Adipose tissue (tissue), 3 donors: Measurements from ENCODE around the gene TMEM254. TPM values are rescaled to one million over a fixed set of nuclear protein-coding genes. Genes with fewer than 3 reads are reported as not detected.
"Not testable (repeated sequence)": the region's sequence is repeated elsewhere in the genome, so short reads cannot be mapped to it uniquely, and the experiment has no call there.

ENCODE experiments used
- H3K27ac ChIP-seq: one replicate; pipeline ENCODE4 v1.5.1; 2013; ENCODE audit warnings: low read depth, low read length
- WGBS, 3 donors: extraction: QIAGEN DNeasy Blood & Tissue Kit; methylation state at CpG; one replicate each; pipeline ENCODE4 v1.1.7; 2013; 5-methylcytosine and 5-hydroxymethylcytosine counted together
- polyA plus RNA-seq, 3 donors: library from polyadenylated mRNA; stranded (reverse); fragments of 200-250 nt; gene quantifications; one replicate each; pipeline ENCODE4 v1.2.3, GENCODE V29; 2013
- donor health status: healthy with polysubstance abuse.
- donor health status: Bipolar disorder and iron deficiency.
- donor health status: healthy.

TMEM254 gene
- polyA plus RNA-seq, 3 donors = 9.2 to 15.1 (median 9.8) TPM

DNA sequence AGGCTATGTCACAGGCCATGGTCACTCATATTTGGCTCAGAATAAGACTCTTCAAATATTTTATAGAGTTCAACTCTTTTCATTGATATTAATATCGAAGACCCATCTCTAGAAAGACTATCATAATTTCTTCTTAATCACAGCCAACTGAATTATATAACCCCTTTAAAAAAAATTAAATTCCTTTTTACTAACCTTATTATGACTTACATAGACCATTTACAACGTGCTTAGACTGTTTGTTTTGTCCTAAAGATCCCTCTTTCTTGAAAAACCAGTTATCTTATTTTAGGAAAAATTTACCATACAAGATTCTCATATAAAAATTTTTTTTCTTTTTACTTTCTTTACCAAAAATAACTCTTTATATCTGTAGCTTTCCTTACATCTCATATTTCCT lies 10.2 kb upstream of the TMEM254 start:
- no peak overlapping the region for H3K27ac ChIP-seq
- WGBS, 3 donors = 63 to 81% (median 72%) methylated on average over 2 of the region's 2 CpGs

DNA sequence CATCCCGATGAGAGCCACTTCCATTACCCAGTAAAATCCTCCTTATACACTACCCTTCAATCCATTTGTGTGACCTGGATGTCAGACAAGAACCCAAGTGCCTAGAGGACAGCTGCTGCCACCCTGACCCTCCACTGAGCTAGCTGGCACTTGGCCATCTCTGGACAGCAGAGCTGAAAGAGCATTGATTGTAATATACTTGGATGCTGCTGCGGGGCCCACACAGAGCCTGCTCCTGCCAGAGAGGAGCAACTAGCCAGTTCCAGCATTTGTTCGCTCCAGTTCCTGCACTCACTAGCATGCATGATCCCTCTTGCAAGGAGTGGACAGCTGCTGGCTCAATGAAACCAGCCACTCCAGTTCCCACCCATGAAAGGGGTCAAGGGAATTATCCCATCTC lies 8.4 kb upstream of the TMEM254 start:
- H3K27ac ChIP-seq = no peak overlapping the region
- 66 to 88% (median 76%) methylated on average over 3 of the region's 3 CpGs for WGBS, 3 donors

DNA sequence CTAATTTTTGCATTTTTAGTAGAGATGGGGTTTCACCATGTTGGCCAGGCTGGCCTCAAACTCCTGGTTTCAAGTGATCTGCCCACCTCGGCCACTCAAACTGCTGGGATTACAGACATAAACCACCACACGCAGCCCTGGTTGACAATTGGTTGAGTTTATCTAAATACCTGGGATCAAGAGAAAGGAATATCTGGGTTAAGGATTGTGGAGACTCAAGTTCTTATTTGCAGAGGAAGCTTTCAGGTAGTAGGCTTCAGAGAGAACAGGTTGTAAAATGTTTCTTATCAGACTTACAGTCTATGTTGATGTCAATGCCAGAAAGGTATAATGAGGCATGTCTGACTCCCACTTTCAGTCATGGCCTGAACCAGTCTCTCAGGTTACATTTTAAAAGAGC lies 5.9 kb upstream of the TMEM254 start:
- WGBS, 3 donors = 89 to 92% (median 91%) methylated on average over 2 of the region's 2 CpGs
- H3K27ac ChIP-seq = no peak overlapping the region

DNA sequence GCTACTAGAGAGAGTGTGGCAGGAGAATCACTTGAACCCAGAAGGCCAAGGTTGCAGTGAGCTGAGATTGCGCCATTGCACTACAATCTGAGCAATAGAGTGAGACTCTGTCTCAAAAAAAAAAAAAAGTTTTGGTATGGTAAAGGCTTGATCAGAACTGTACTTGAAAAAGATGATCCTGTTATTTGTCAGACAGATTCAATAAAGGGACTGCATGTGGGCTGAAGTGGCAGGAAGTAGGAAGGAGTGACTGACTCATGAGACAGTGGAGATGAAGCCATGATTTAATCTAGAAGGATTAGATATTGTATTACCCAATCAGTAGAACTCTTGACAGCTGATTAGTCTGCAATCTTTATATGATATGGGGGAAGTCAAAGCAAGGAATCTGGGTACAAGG lies 2.7 kb upstream of the TMEM254 start:
- no peak overlapping the region for H3K27ac ChIP-seq
- WGBS, 3 donors = 88 to 98% (median 90%) methylated on average over 1 of the region's 1 CpG

DNA sequence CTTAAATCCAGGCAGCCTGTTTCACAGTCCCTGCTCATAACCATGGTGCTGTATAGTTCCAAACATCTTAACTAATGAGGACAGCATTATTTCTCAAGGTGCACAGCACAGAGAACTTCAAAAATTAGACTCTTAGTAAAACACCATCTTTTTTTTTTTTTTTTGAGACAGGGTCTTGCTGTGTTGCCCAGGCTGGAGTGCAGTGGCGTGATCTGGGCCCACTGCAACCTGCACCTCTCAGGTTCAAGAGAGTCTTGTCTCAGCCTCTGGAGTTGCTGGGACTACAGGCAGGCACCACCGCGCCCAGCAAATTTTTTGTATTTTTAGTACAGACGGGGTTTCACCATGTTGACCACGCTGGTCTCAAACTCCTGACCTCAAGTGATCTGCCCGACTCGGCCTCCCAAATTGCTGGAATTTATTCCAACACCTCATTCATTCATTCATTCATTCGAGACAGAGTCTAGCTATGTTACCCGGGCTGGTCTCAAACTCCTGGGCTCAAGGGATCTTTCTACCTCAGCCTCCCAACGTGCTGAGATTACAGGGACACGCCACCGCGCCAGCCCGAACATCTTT lies 507 bp upstream of the TMEM254 start:
- H3K27ac ChIP-seq = no peak overlapping the region
- 32 to 42% (median 35%) methylated on average over 14 of the region's 14 CpGs for WGBS, 3 donors

DNA sequence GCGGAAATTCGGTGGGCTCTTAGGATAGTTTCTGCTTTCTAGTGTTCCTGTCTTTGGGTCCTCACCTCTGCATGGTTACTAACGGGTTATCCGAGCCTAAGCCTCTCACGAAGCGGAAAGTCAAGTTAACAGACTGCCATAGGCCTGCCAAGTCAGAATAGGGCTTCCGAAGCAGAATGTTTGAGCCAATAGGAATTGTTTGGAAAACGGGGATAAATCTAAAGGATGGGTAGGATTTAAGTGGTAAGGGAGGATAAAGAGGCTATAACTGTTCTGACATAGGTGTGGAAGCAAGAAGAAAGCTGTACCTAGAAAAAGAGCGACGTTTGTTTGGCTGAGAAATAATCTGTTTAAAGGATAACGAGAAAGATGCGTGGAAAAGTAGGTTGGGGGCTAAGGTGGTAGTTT lies 851 bp downstream of the TMEM254 start:
- 2 to 7% (median 4%) methylated on average over 12 of the region's 12 CpGs for WGBS, 3 donors
- H3K27ac ChIP-seq = no peak overlapping the region

DNA sequence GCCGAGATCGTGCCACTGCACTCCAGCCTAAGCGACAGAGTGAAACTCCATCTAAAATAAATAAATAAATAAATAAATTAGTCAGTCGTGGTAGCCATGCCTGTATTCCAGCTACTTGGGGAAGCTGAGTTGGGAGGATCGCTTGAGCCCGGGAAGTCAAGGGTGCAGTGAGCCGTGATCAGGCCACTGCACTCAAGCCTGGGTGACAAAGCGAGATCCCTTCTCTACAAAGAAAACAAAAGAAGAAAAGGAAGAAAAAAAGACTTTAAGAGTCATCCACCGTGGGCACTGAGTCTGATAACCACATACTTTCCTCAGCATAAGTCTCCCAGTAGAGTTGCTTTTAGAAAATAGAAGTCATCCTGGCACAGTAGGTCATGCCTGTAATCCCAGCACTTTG lies 2.6 kb downstream of the TMEM254 start:
- WGBS, 3 donors = 86 to 96% (median 91%) methylated on average over 9 of the region's 9 CpGs
- H3K27ac ChIP-seq = no peak overlapping the region

DNA sequence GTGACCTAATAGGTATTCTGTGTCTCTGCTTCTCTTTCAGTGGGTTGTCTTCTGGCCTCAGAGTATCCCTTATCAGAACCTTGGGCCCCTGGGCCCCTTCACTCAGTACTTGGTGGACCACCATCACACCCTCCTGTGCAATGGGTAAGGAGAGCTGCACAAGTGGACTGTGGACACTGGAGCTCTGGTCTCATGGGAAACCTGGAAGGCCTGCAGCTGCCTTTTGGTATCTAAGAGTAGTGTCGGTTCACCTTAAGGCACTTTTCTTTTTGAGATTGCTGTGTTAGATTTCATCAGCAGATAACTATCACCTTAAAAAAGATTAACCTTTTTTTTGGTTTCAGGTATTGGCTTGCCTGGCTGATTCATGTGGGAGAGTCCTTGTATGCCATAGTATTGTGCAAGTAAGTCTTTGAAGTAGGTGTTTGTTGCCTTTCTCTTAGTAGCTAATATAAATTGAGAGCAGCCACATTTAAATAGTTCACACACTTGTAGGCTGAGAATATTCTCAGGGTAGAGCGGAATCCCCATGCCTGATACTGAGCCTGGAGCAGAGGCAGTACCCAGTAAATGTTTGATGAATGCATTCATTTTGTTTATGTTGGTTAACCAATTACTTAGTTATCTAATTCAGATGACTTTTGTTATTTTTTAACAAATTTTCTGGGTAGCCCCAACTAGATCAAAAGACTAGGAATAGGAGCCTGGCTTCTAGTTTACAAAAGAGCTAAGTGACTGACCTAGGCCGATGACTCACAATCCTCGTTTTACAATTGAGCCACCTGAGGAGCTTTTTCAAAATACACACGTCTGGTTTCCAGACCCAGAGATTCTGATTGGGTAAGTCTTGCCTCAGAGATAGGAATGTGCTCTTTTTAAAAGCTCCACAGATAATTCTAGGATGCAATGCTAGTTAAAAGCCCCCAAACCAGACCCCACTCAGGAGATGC lies 3.6 kb downstream of the TMEM254 start:
- 59 to 77% (median 76%) methylated on average over 5 of the region's 5 CpGs for WGBS, 3 donors
- no peak overlapping the region for H3K27ac ChIP-seq

DNA sequence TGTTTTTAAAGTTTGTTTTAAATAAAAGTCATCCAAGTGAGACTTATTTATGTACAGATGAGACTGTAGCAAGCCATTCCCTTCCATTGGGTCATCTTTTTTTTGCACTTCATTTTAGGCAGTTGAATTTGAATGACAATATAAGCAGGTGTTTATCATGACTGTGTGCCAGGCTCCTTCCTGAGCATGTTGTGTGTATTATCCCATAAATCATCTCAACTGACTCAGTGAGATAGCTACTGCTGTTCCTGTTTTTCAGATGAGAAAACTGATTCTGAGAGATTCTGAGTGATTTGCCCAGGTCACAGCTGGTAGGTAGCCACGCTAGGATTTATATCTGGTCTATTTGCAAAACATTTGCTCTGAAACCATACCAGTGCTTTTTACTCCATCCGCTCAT lies 11.7 kb downstream of the TMEM254 start:
- no peak overlapping the region for H3K27ac ChIP-seq
- 61 to 78% (median 77%) methylated on average over 2 of the region's 2 CpGs for WGBS, 3 donors

DNA sequence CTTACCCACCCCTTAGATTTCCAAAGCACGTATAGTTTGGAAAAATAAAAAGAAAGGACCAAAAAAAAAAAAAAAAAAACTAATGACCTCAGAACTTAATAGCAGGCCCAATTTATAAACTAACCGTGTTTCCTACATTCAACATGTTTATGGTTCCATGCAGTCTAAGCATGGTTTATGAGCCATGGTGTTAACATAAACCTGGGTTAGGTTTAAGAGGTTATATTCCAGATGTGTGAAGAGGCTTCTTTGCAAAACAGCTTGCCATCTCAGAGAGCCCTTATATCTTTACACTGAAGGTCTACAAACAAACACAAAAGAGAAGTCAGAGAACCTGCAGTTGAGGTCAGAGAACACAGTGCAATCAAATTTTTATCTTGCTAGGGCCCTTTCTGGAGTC lies 15.8 kb downstream of the TMEM254 start:
- WGBS, 3 donors = 70 to 82% (median 80%) methylated on average over 2 of the region's 2 CpGs
- no peak overlapping the region for H3K27ac ChIP-seq

DNA sequence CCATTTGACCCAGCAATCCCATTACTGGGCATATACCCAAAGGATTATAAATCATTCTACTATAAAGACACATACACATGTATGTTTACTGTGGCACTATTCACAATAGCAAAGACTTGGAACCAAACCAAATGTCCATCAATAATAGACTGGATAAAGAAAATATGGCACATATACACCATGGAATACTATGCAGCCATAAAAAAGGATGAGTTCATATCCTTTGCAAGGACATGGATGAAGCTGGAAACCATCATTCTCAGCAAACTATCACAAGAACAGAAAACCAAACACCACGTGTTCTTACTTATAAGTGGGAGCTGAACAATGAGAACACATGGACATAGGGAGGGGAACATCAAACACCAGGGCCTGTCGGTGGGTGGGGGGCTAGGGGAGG lies 19.8 kb downstream of the TMEM254 start:
- not testable (repeated sequence) for H3K27ac ChIP-seq
- WGBS, 3 donors = 80 to 91% (median 91%) methylated on average over 2 of the region's 2 CpGs

DNA sequence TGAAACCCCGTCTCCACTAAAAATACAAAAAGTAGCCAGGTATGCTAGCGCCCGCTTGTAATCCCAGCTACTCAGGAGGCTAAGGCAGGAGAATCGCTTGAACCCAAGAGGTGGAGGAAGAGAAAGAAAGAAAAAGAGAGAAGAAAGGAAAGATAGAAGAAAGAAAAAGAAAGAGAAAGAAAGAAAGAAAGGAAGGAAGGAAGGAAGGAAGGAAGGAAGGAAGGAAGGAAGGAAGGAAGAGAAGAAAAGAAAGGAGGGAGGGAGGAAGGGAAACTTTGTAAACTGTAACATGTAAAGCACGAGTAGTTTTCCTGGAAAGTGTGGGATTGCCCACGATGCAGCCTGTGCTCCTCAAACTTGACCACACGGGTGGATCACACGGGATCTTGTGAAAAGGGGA lies 20.8 kb downstream of the TMEM254 start:
- not testable (repeated sequence) for H3K27ac ChIP-seq
- WGBS, 3 donors = 81 to 85% (median 82%) methylated on average over 8 of the region's 8 CpGs

DNA sequence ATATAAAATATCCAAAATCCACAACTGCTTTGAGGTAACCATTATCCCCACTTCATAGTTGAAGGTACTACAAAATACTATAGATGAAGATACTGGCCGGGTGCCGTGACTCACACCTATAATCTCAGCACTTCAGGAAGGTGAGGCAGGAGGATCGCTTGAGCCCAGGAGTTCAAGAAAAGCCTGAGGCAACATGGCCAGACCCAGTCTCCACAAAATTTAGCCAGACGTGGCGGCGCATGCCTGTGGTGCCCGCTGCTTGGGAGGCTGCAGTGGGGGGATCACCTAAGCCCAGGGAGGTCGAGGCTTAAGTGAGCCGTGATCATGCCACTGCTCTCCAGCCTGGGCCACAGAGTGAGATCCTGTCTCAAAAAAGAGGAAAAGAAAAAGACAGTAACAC lies 21.7 kb downstream of the TMEM254 start:
- no peak overlapping the region for H3K27ac ChIP-seq
- 93 to 97% (median 94%) methylated on average over 9 of the region's 9 CpGs for WGBS, 3 donors

DNA sequence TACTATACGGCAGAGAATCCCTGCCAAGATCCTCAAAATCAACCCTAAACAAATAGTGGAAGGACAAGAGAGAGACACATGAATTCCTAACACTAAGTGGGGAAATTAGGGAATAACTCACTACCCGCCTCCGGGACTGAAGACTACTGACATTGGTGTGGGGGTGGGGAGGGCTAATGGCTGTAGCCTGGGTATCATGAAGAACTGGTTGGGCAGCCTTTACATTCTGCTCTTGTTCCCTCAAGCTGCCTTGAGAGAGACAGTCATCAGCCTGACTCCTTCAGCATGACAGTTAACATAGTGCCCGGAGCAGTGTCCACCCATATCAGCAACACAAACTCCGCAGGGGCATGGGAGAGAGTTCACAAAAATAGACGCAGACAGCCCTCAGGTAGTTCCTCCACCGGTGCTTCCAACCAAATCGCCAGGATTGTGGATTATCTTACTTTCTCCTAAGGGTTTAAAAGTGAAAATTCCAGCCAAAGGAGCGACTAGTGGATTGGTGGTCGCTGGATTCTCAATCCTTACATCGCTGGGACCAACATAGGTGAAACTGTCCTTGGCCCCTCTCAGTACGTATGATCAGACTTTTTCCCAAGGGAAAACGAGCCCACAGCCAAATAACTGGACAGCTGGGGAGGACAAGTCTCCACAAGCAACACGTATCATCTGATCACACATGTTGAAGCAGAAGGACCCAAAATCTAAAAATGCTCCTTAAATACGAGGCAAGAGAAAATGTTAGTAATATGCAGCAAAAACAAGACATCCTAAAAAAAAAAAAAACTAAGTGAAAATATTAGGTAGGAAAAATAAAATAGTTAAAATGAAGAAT lies 22.6 kb downstream of the TMEM254 start:
- no peak overlapping the region for H3K27ac ChIP-seq
- 58 to 93% (median 88%) methylated on average over 15 of the region's 15 CpGs for WGBS, 3 donors

DNA sequence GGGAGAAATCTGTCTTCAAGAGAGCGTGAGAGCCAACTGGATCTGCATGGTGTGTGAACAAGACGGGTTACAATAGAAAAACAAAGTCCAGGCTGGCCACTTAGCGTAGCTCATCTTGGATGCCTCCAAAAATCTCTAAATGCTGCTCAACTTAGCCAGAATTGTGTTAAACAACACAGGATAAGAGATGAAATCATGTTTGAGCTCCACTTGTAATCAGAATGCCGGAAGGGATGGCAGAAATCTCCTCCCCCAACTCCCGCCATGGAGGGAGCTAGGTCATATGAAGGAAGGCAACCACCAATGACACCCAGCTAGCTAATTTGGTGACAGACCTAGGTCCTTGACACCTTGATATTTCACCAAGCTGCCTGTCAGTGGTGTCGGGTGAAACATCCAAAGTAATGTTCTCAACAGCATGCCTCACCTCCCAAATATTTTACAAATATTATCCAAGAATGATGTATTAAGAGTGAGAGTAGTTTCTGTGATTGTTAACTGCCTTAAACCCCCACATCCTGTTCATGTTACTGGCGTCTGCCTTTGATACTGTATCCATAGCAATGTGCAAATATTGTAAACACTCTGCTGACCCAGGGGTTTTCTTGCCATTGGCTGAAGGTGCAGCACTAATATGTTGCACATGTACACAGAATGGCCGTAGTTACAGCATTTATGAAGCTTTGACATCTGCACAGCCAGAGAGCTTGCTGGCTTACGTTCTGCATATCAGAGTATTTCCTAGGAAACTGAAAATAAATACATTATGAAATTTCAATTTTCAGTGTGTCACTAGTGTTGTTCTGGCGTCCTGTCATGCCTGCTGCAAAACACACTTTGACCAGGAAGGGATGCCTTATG lies 25.8 kb downstream of the TMEM254 start:
- H3K27ac ChIP-seq = no peak overlapping the region
- 36 to 54% (median 41%) methylated on average over 10 of the region's 10 CpGs for WGBS, 3 donors

DNA sequence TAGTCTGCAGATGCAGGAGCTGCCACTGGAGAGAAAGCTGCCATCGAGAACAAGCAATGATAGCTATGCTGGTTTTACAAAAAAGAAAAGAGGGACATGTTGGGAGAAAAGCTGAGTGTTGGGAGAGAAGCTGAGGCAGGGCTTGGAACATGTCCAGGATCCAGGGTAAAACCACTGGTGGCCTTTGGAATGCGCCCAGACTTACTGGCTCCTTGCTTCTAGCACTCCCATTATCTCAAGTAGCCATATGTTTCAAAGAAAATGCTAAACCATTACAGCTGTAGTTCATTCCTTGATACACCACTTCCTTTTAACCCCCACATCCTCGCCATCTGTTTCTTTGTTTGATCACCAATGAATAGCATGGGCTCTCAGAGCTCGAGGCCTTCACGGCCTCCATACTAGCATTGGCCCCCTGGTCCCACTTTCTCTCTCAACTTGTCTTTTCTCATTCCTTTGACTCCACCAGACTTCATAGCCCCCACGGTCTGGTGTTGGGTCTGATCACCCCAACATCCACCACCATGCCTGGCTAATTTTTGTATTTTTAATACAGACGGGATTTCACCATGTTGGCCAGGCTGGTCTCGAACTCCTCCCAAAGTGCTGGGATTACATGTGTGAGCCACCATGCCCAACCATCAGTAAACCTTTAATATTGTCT lies 30.2 kb downstream of the TMEM254 start:
- H3K27ac ChIP-seq = no peak overlapping the region
- WGBS, 3 donors = 81 to 95% (median 93%) methylated on average over 8 of the region's 8 CpGs

DNA sequence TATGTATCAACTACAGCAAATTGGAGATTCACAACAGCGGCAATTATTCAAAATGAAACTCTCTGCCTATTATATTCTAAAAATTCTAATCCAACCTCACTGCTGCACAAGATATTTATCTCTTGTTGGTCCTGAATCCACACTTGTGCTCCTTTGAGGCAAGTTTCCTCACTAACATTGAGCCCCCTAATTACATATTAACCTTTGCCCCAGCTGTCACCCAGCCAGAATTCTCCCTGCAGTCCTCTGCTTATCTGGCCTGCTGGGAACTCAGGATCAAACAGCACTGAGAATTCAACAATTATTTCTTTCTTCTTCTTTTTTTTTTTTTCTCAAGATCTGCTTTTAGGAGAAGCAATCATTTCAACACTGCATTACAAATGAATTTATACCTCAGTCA lies 32.5 kb downstream of the TMEM254 start:
- no peak overlapping the region for H3K27ac ChIP-seq

DNA sequence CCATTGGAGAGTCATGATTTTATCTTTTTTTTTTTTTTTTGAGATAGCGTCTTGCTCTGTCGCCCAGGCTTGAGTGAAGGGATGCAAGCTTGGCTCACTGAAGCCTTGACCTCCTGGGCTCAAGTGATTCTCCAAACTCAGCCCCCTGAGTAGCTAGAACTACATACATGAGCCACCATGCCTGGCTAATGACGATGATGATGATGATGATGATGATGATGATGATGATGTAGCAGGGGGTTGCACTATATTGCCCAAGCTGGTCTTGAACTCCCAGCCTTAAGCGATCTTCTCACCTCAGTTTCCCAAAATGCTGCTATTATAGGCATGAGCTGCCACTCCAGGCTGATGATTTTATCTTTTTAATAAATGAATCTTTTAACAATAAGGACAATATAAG lies 40.2 kb downstream of the TMEM254 start:
- no peak overlapping the region for H3K27ac ChIP-seq
- WGBS, 3 donors = 76 to 91% (median 87%) methylated on average over 4 of the region's 4 CpGs

More for the DNA sequence above, 32.5 kb downstream of the TMEM254 start:
- WGBS, 3 donors = 72 to 93% (median 85%) methylated on average over 1 of the region's 1 CpG
